ENCODE data around the gene AFAP1. TPM values are rescaled to one million over a fixed set of nuclear protein-coding genes. Genes with fewer than 3 reads are reported as not detected.

AFAP1 gene
- total and polyA plus RNA-seq, 2 of the 4 experiments (the other 2 are of a cell fraction), result 48.2 to 80.9 TPM

DNA sequence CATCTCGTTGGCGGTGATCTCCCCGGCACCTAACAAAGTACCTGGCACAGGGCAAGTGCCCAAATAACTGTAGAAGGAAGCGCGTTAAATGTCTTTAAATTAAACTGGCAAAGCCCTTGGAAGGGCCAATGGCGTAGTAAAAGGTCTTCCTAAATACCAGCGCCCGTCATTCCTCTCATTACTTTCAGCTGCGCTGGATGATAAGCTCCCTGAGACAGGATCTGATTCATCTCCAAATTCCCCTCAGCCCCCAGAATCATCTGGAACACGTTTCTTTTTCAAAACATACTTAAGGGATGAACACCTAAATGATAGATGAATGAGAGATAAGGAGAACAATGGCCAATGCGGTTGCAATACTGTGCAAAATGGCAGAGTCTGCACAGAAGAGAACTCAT is 95.1 kb downstream of the AFAP1 start:
- no peak overlapping the region for H3K4me3 ChIP-seq (ENCODE audit: insufficient read depth, low read depth, low read length)
- DNase-seq (peak; percentile 99), ATAC-seq (ENCODE audit: low read depth) (peak; percentile 55)
- H3K36me3 ChIP-seq (ENCODE audit: control insufficient read depth, insufficient read depth, low read length), result peaks cover 43% of the 10 kb centered on the region
- peak overlapping the region; percentile 100 for H3K4ac ChIP-seq (ENCODE audit: low read depth, low read length)
- H4K8ac ChIP-seq (ENCODE audit: low read depth in 2 of 2, low read length in 2 of 2), result peak overlapping the region; percentile 99
- peak overlapping the region; percentile 100 for H3K23ac ChIP-seq (ENCODE audit: low read depth, low read length)
- H4K91ac ChIP-seq (ENCODE audit: insufficient read depth, low read depth, low read length), result peak overlapping the region; percentile 99
- peak overlapping the region; percentile 93 for H3K56ac ChIP-seq (ENCODE audit: extremely low read depth, insufficient read depth, low read length)
- H3K27ac ChIP-seq (ENCODE audit: insufficient read depth, low read length), result peak overlapping the region; percentile 99
- peak overlapping the region; percentile 99 for H2BK120ac ChIP-seq (ENCODE audit: low read depth, low read length)
- peaks cover 44 to 78% of the 10 kb centered on the region in 2 experiments for H3K79me1 ChIP-seq (ENCODE audit: low read depth in 1 of 2, low read length in 2 of 2)
- H3K4me1 ChIP-seq (ENCODE audit: control insufficient read depth, insufficient read depth, low read length), result peaks cover 40% of the 10 kb centered on the region
- peak overlapping the region; percentile 27 for H2AFZ ChIP-seq (replicated peaks; ENCODE audit: low read length, poor library complexity)
- peak overlapping the region; percentile 9; the same call in 1 of the 2 replicates for H3K4me2 ChIP-seq (ENCODE audit: low read depth, low read length)
- H3K9ac ChIP-seq (ENCODE audit: low read depth, low read length), result peak overlapping the region; percentile 76
- peak overlapping the region; percentile 97 for H2AK9ac ChIP-seq (replicated peaks; ENCODE audit: low read depth, low read length, poor library complexity)
- ChIA-PET POLR2A (ENCODE audit: unreplicated experiment) (interaction anchor here (0.8 kb wide), 1 partner anchor 13 kb away, joined by 3 read pairs; no protein-coding TSS in a partner anchor), CTCF (interaction anchor here (0.6 to 1.8 kb wide), 10 partner anchors 10 to 143 kb away, joined by 3 to 6 read pairs (median 4); no protein-coding TSS in a partner anchor)
- no peaks in the 10 kb centered on the region for H3K27me3 ChIP-seq (ENCODE audit: control insufficient read depth, insufficient read depth, low read length)
- peaks cover 3% of the 10 kb centered on the region; the same call in 1 of the 2 replicates for H4K20me1 ChIP-seq (ENCODE audit: insufficient read depth, low read length)
- peak overlapping the region; percentile 100 for H2AK5ac ChIP-seq (ENCODE audit: low read depth, low read length)
- H3K18ac ChIP-seq (ENCODE audit: low read depth, low read length), result peak overlapping the region; percentile 97
- WGBS, 2 experiments (ENCODE audit: extremely low coverage in 2 of 2, insufficient read length in 1 of 2), result 0% methylated on average over 3 of the region's 11 CpGs; no CpG with 5 or more reads in 1 of the 2 experiments
- H3K9me1 ChIP-seq (ENCODE audit: insufficient read depth, low read length), result peaks cover 32% of the 10 kb centered on the region
- H3K9me3 ChIP-seq (ENCODE audit: control insufficient read depth, insufficient read depth, low read length), result no peaks in the 10 kb centered on the region
- H2BK5ac ChIP-seq (ENCODE audit: low read depth, low read length, poor library complexity, severe bottlenecking), result peak overlapping the region; percentile 100
- peak overlapping the region; percentile 100; the same call in 2 of the 3 replicates for H2BK15ac ChIP-seq (ENCODE audit: low read depth, low read length)
- in situ Hi-C loops (cut with MboI; ENCODE audit: low sequenced_read_pairs) (no loop called here), dilution Hi-C loops (cut with HindIII; ENCODE audit: low sequenced_read_pairs, unreplicated experiment) (no loop called here), intact Hi-C loops (cut with micrococcal nuclease) (loop anchor here (1.0 to 2.0 kb wide), 3 partner anchors 13 to 66 kb away; no protein-coding TSS in a partner anchor)
- BruUV-seq (replicated peaks), result no TSS peak
- H3K14ac ChIP-seq (replicated peaks; ENCODE audit: low read depth, low read length), result peak overlapping the region; percentile 95
- peak overlapping the region; percentile 99 for H2BK20ac ChIP-seq (ENCODE audit: low read depth, low read length)
- peak overlapping the region; percentile 95 for H4K5ac ChIP-seq (ENCODE audit: low read depth, low read length)
- TF ChIP-seq ELK1 (IDR thresholded peaks at IDR 0.05; ENCODE audit: borderline replicate concordance, low read depth, low read length) (no peak), NFE2L2 (IDR thresholded peaks at IDR 0.05; ENCODE audit: low read depth, low read length) (no peak), MAZ (IDR thresholded peaks at IDR 0.05; ENCODE audit: borderline replicate concordance, low read depth, low read length) (peak; percentile 61; the same call in 1 of the 2 replicates), RCOR1 (IDR thresholded peaks at IDR 0.05; ENCODE audit: insufficient replicate concordance, low read length) (no peak), RFX5 (IDR thresholded peaks at IDR 0.05; ENCODE audit: low read depth, low read length) (no peak), USF2 (IDR thresholded peaks at IDR 0.05; ENCODE audit: low read depth, low read length) (no peak), SMC3 (IDR thresholded peaks at IDR 0.05; ENCODE audit: low read depth, low read length) (0 out of 2 replicates have a peak, but pooled peaks have one; percentile 2), CHD1 (IDR thresholded peaks at IDR 0.05; ENCODE audit: low read depth, low read length) (no peak), CEBPB (IDR thresholded peaks at IDR 0.05; ENCODE audit: low read depth, low read length) (peak; percentile 73), MXI1 (IDR thresholded peaks at IDR 0.05; ENCODE audit: borderline replicate concordance, low read depth, low read length) (no peak), POLR2A (IDR thresholded peaks at IDR 0.05; ENCODE audit: low read depth, low read length) (no peak), FOS (IDR thresholded peaks at IDR 0.05; ENCODE audit: low read depth, low read length) (peak; percentile 86), RAD21 (IDR thresholded peaks at IDR 0.05; ENCODE audit: low read length) (no peak), BHLHE40 (IDR thresholded peaks at IDR 0.05; ENCODE audit: low read depth, low read length) (peak; percentile 96)
- TF ChIP-seq, protein P1, sequence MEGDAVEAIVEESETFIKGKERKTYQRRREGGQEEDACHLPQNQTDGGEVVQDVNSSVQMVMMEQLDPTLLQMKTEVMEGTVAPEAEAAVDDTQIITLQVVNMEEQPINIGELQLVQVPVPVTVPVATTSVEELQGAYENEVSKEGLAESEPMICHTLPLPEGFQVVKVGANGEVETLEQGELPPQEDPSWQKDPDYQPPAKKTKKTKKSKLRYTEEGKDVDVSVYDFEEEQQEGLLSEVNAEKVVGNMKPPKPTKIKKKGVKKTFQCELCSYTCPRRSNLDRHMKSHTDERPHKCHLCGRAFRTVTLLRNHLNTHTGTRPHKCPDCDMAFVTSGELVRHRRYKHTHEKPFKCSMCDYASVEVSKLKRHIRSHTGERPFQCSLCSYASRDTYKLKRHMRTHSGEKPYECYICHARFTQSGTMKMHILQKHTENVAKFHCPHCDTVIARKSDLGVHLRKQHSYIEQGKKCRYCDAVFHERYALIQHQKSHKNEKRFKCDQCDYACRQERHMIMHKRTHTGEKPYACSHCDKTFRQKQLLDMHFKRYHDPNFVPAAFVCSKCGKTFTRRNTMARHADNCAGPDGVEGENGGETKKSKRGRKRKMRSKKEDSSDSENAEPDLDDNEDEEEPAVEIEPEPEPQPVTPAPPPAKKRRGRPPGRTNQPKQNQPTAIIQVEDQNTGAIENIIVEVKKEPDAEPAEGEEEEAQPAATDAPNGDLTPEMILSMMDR (conservative IDR thresholded peaks at IDR 0.05; ENCODE audit: low read depth, low read length), result no peak

All from IMR-90 (cell line).